H1 (cell line): ENCODE measurements around the gene TXN2. TPM values are rescaled to one million over a fixed set of nuclear protein-coding genes. Genes with fewer than 3 reads are reported as not detected.

Source experiments
- CTCF ChIA-PET: fragments of 300-600 bp; sonication (Branson Sonifier 250); formaldehyde crosslinking; loops from one replicate; lab custom pipeline; 2021; ENCODE audit not compliant: partially characterized antibody; lab: Charles Lee
- POLR2A ChIA-PET: fragments of 300-600 bp; sonication (Branson Sonifier 250); formaldehyde crosslinking; loops from one replicate; lab custom pipeline; 2021; ENCODE audit warnings: inconsistent platforms; ENCODE audit not compliant: partially characterized antibody; lab: Charles Lee
- DNase-seq, 2 experiments: peaks; one replicate each; pipeline versions ENCODE4 v3.0.0 to v3.0.0-alpha.2; 2010 to 2022; ENCODE audit warnings: low spot score in 2 of 2, low read depth in 1 of 2, mixed read lengths in 1 of 2
- FAIRE-seq: peaks from 2 replicates; lab custom pipeline; 2011; peaks lifted over from hg19 to GRCh38; lab: Jason Lieb, UNC
- H2AFZ ChIP-seq: 2 replicates; pipeline ENCODE4 v1.8.1; 2012; ENCODE audit warnings: low read length, inconsistent platforms
- H2AK5ac ChIP-seq: 2 replicates; pipeline ENCODE4 v1.6.1; 2013; ENCODE audit warnings: low read depth, low read length
- H2BK120ac ChIP-seq: replicated peaks from 2 replicates; pipeline ENCODE3; 2013; ENCODE audit warnings: low read depth, low read length, inconsistent platforms
- H2BK12ac ChIP-seq: 2 replicates; pipeline ENCODE4 v1.6.1; 2013; ENCODE audit warnings: low read depth, low read length
- H2BK15ac ChIP-seq: 2 replicates; pipeline ENCODE4 v1.6.1; 2013; ENCODE audit warnings: low read length
- H2BK20ac ChIP-seq: 2 replicates; pipeline ENCODE4 v1.6.1; 2013; ENCODE audit warnings: low read length
- H2BK5ac ChIP-seq: 2 replicates; pipeline ENCODE4 v1.6.1; 2013; ENCODE audit warnings: low read depth, low read length
- H3K14ac ChIP-seq: 2 replicates; pipeline ENCODE4 v1.6.1; 2013; ENCODE audit warnings: inconsistent platforms; ENCODE audit not compliant: insufficient read length
- H3K18ac ChIP-seq: 2 replicates; pipeline ENCODE4 v1.6.1; 2013; ENCODE audit warnings: low read length; ENCODE audit errors: extremely low read depth
- H3K23ac ChIP-seq: 2 replicates; pipeline ENCODE4 v1.6.1; 2013; ENCODE audit warnings: inconsistent platforms; ENCODE audit not compliant: insufficient read length
- H3K23me2 ChIP-seq: 2 replicates; pipeline ENCODE4 v1.6.1; 2013; ENCODE audit warnings: low read depth, low read length
- H3K27ac ChIP-seq: 2 replicates; pipeline ENCODE4 v1.6.1; 2011; ENCODE audit warnings: low read depth, low read length, inconsistent platforms
- H3K27me3 ChIP-seq, 4 experiments: replicated peaks in 1 of 4; 1 replicate in 1 of 4; 2 replicates in 3 of 4; pipeline versions ENCODE4 v1.6.1 to v1.8.1; 2011 to 2013; ENCODE audit warnings: low read length in 3 of 4, mild to moderate bottlenecking in 3 of 4, inconsistent platforms in 2 of 4, mixed read lengths in 2 of 4, moderate library complexity in 1 of 4; ENCODE audit not compliant: control insufficient read depth in 3 of 4, insufficient read depth in 3 of 4; ENCODE audit errors: extremely low read depth in 1 of 4
- H3K36me3 ChIP-seq, 4 experiments: 2 replicates each; pipeline versions ENCODE4 v1.6.1 to v1.8.1; 2011 to 2013; ENCODE audit warnings: mild to moderate bottlenecking in 4 of 4, low read length in 3 of 4, moderate library complexity in 2 of 4, control low read depth in 1 of 4, inconsistent platforms in 1 of 4; ENCODE audit not compliant: insufficient read depth in 4 of 4, control insufficient read depth in 2 of 4
- H3K4ac ChIP-seq: replicated peaks from 2 replicates; pipeline ENCODE3; 2013; ENCODE audit warnings: low read length, low read depth, mixed read lengths, inconsistent platforms; ENCODE audit not compliant: insufficient read length
- H3K4me1 ChIP-seq, 4 experiments: replicated peaks in 1 of 4; 1 replicate in 1 of 4; 2 replicates in 3 of 4; pipeline versions ENCODE4 v1.6.1 to v1.8.1; 2011 to 2013; ENCODE audit warnings: low read length in 3 of 4, inconsistent platforms in 2 of 4, mixed read lengths in 1 of 4; ENCODE audit not compliant: insufficient read depth in 4 of 4, control insufficient read depth in 3 of 4
- H3K4me2 ChIP-seq, 2 experiments: 2 replicates each; pipeline versions ENCODE4 v1.6.1 to v1.8.1; 2011 to 2013; ENCODE audit warnings: low read depth in 2 of 2, low read length in 2 of 2, control low read depth in 1 of 2, inconsistent platforms in 1 of 2, mild to moderate bottlenecking in 1 of 2; ENCODE audit not compliant: insufficient read depth in 1 of 2
- H3K4me3 ChIP-seq, 4 experiments: fragments of 200-600, 300-600 bp in 1 of 4; sonication (generic), shearing (Covaris generic), sonication (Bioruptor Twin) in 1 of 4; 2 replicates each; pipeline versions ENCODE4 v1.5.1 to v1.8.1; 2011 to 2016; ENCODE audit warnings: low read length in 4 of 4, low read depth in 3 of 4, control low read depth in 2 of 4, inconsistent platforms in 2 of 4, mild to moderate bottlenecking in 2 of 4, mixed read lengths in 1 of 4, moderate library complexity in 1 of 4; ENCODE audit not compliant: insufficient read depth in 2 of 4; ENCODE audit errors: extremely low read depth in 1 of 4
- H3K56ac ChIP-seq: replicated peaks from 2 replicates; pipeline ENCODE3; 2013; ENCODE audit warnings: low read depth, mild to moderate bottlenecking, mixed read lengths, low read length, inconsistent platforms; ENCODE audit not compliant: insufficient read length
- H3K79me1 ChIP-seq: 2 replicates; pipeline ENCODE4 v1.6.1; 2013; ENCODE audit warnings: low read depth, low read length, control low read depth
- H3K79me2 ChIP-seq, 2 experiments: 2 replicates each; pipeline versions ENCODE4 v1.6.1 to v1.8.1; 2012 to 2013; ENCODE audit warnings: low read length in 2 of 2, mild to moderate bottlenecking in 2 of 2, inconsistent platforms in 1 of 2; ENCODE audit not compliant: insufficient read depth in 2 of 2, control insufficient read depth in 1 of 2
- H3K9ac ChIP-seq, 4 experiments: replicated peaks in 1 of 4; 1 replicate in 1 of 4; 2 replicates in 3 of 4; pipeline versions ENCODE4 v1.6.1 to v1.8.1; 2011 to 2013; ENCODE audit warnings: low read depth in 3 of 4, low read length in 3 of 4, control low read depth in 2 of 4, mild to moderate bottlenecking in 2 of 4, moderate library complexity in 2 of 4, inconsistent platforms in 1 of 4; ENCODE audit errors: extremely low read depth in 1 of 4
- H3K9me3 ChIP-seq, 2 experiments: 2 replicates each; pipeline versions ENCODE4 v1.6.1 to v1.8.1; 2012 to 2013; ENCODE audit warnings: mild to moderate bottlenecking in 2 of 2, moderate library complexity in 2 of 2, control low read depth in 1 of 2, inconsistent platforms in 1 of 2, low read depth in 1 of 2, low read length in 1 of 2, mixed read lengths in 1 of 2; ENCODE audit not compliant: insufficient read depth in 2 of 2
- H4K20me1 ChIP-seq, 2 experiments: replicated peaks in 1 of 2; 2 replicates each; pipeline versions ENCODE3 to v1.8.1; 2011 to 2013; ENCODE audit warnings: inconsistent platforms in 2 of 2, low read length in 2 of 2, mild to moderate bottlenecking in 1 of 2; ENCODE audit not compliant: insufficient read depth in 2 of 2, control insufficient read depth in 1 of 2
- H4K5ac ChIP-seq: 2 replicates; pipeline ENCODE4 v1.6.1; 2013; ENCODE audit warnings: low read length, low read depth, mixed read lengths, inconsistent platforms; ENCODE audit not compliant: insufficient read length
- H4K8ac ChIP-seq: 2 replicates; pipeline ENCODE4 v1.8.0; 2013; ENCODE audit warnings: mild to moderate bottlenecking, moderate library complexity, low read length, inconsistent platforms; ENCODE audit not compliant: insufficient read depth; ENCODE audit errors: extremely low read depth
- H4K91ac ChIP-seq: replicated peaks from 2 replicates; pipeline ENCODE3; 2013; ENCODE audit warnings: low read length, mixed read lengths, inconsistent platforms; ENCODE audit not compliant: insufficient read length
- BACH1 ChIP-seq: IDR thresholded peaks from 2 replicates; pipeline ENCODE4 v1.6.1; 2012; ENCODE audit warnings: low read length, improper control_type of control experiment
- CBX5 ChIP-seq: fragments of 300-800, 300-1000 bp; sonication (generic); IDR thresholded peaks from 2 replicates; pipeline ENCODE4 v1.7.1; 2016; ENCODE audit warnings: antibody characterized with exemption, low read length, low read depth
- CREB1 ChIP-seq: IDR thresholded peaks from 2 replicates; pipeline ENCODE4 v1.6.1; 2012; ENCODE audit warnings: inconsistent platforms
- E2F6 ChIP-seq: IDR thresholded peaks from 2 replicates; pipeline ENCODE4 v1.6.1; 2012; ENCODE audit warnings: inconsistent platforms
- EP300 ChIP-seq, 2 experiments: IDR thresholded peaks; 1 replicate in 1 of 2; 2 replicates in 1 of 2; pipeline ENCODE4 v1.6.1; 2011 to 2012; ENCODE audit warnings: low read depth in 2 of 2, low read length in 2 of 2, mild to moderate bottlenecking in 2 of 2, borderline replicate concordance in 1 of 2, inconsistent platforms in 1 of 2, moderate library complexity in 1 of 2
- HDAC6 ChIP-seq: IDR thresholded peaks from one replicate; pipeline ENCODE4 v1.7.1; 2012; ENCODE audit warnings: low read depth, mild to moderate bottlenecking, inconsistent platforms, low read length, moderate library complexity
- KDM1A ChIP-seq: fragments of 200-600, 300-600 bp; sonication (generic); IDR thresholded peaks from 2 replicates; pipeline ENCODE4 v1.7.1; 2016; ENCODE audit warnings: mild to moderate bottlenecking, low read length, borderline replicate concordance
- RFX5 ChIP-seq: IDR thresholded peaks from 2 replicates; pipeline ENCODE4 v1.6.1; 2011; ENCODE audit warnings: low read depth, low read length, improper control_type of control experiment, borderline replicate concordance
- RXRA ChIP-seq: IDR thresholded peaks from 2 replicates; pipeline ENCODE4 v1.6.1; 2011; ENCODE audit warnings: low read depth, mild to moderate bottlenecking, low read length, moderate library complexity; ENCODE audit not compliant: insufficient read depth
- SIX5 ChIP-seq: IDR thresholded peaks from 2 replicates; pipeline ENCODE4 v1.6.1; 2011; ENCODE audit warnings: mild to moderate bottlenecking, low read depth, low read length
- SRF ChIP-seq: IDR thresholded peaks from 2 replicates; pipeline ENCODE4 v1.6.1; 2011; ENCODE audit warnings: mild to moderate bottlenecking, low read depth, low read length, moderate library complexity
- SUZ12 ChIP-seq: fragments of 200-600 bp; sonication (generic); IDR thresholded peaks from 2 replicates; pipeline ENCODE4 v1.6.1; 2012; ENCODE audit warnings: mild to moderate bottlenecking, inconsistent platforms, low read length, moderate library complexity, mixed read lengths
- TAF7 ChIP-seq: optimal IDR thresholded peaks from 2 replicates; pipeline ENCODE3; 2011; ENCODE audit warnings: low read depth, mild to moderate bottlenecking, inconsistent platforms, low read length, moderate library complexity, borderline replicate concordance
- WGBS, 2 experiments: shearing (Covaris generic) in 1 of 2; methylation state at CpG; one replicate each; pipeline versions ENCODE4 v1.1.6 to v1.1.7; 2013 to 2015; ENCODE audit warnings: low lambda C conversion rate in 2 of 2, mixed read lengths in 2 of 2, inconsistent platforms in 1 of 2, low coverage in 1 of 2, missing lambda C conversion rate in 1 of 2; ENCODE audit not compliant: insufficient replicate concordance in 2 of 2, insufficient coverage in 1 of 2, insufficient read length in 1 of 2; ENCODE audit errors: extremely low coverage in 1 of 2, missing lambda C conversion rate in 1 of 2; 5-methylcytosine and 5-hydroxymethylcytosine counted together
- polyA plus RNA-seq, 7 experiments: library from polyadenylated mRNA; depleted of rRNA in 3 of 7; stranded (reverse) in 5 of 7; unstranded in 2 of 7; fragments of >200 nt in 5 of 7; fragments of 200-250 nt in 2 of 7; gene quantifications; 1 replicate in 5 of 7; 2 replicates in 1 of 7; 4 replicates in 1 of 7; pipeline versions ENCODE4 v1.2.1 to v1.2.3, GENCODE V29; 2011 to 2013; ENCODE audit warnings: missing spikeins in 2 of 7, mixed read lengths in 2 of 7
- total RNA-seq: library from RNA; stranded (reverse); fragmentation: NEBNext Ultra II Directional; extraction: Animal tissue kit (Norgen Biotek cat#: 25700); gene quantifications from 2 replicates; pipeline ENCODE4 v1.2.1, GENCODE V29; 2021

TXN2 gene
- total and polyA plus RNA-seq, 2 of the 8 experiments (the other 6 are each of a cell fraction or from before 2014, with no cell fraction given): 47.5 to 116 TPM

- 87% methylated on average over 13 of the region's 13 CpGs; no CpG with 5 or more reads in 1 of the 2 experiments for WGBS, 2 experiments
- CTCF ChIA-PET: interaction anchor here (1.3 to 3.3 kb wide), 2 partner anchors 11 to 118 kb away, joined by 3 to 15 read pairs; no protein-coding TSS in a partner anchor
- POLR2A ChIA-PET: interaction anchor here (0.8 to 0.9 kb wide), 2 partner anchors 9 to 14 kb away, joined by 3 read pairs; partner anchors contain the start of gene TXN2
- no peak for TF ChIP-seq CBX5
- TF ChIP-seq EP300 (IDR thresholded peaks at IDR 0.05; ENCODE audit: borderline replicate concordance in 1 of 2, low read depth in 2 of 2, low read length in 2 of 2): no peak
- no peak for TF ChIP-seq CREB1
- TF ChIP-seq TAF7: no peak
- no peak for TF ChIP-seq SUZ12
- TF ChIP-seq KDM1A: no peak
- no peak for TF ChIP-seq RFX5
- no peak for TF ChIP-seq RXRA
- TF ChIP-seq HDAC6: no peak
- no peak for TF ChIP-seq SRF
- no peak for TF ChIP-seq BACH1
- no peak for TF ChIP-seq E2F6
- TF ChIP-seq SIX5: no peak
Observed at GRCh38 chr22:36472689-36473088, 8.8 kb downstream of the TXN2 start.

More at GRCh38 chr22:36472689-36473088, 8.8 kb downstream of the TXN2 start:
- Histone ChIP-seq H3K23me2 (no peaks in the 10 kb centered on the region), H3K9me3 (no peaks in the 10 kb centered on the region), H3K4me1 (peaks cover 0 to 2% (median 0%) of the 10 kb centered on the region in 4 experiments; a peak in 2 of 7 replicates), H2BK20ac (no peak overlapping the region), H4K5ac (no peak overlapping the region), H3K27me3 (no peaks in the 10 kb centered on the region), H2BK15ac (no peak overlapping the region), H3K14ac (no peak overlapping the region), H3K23ac (no peak overlapping the region), H2BK12ac (no peak overlapping the region), H4K91ac (no peak overlapping the region), H3K4me3 (no peak overlapping the region), H3K4me2 (no peak overlapping the region), H2AFZ (no peak overlapping the region), H2BK5ac (no peak overlapping the region), H3K56ac (no peak overlapping the region), H3K36me3 (peaks cover 6 to 15% (median 9%) of the 10 kb centered on the region in 4 experiments; a peak in 5 of 8 replicates), H3K79me1 (no peaks in the 10 kb centered on the region; the same call in 1 of the 2 replicates), H2BK120ac (no peak overlapping the region), H3K27ac (no peak overlapping the region), H2AK5ac (no peak overlapping the region), H3K9ac (no peak overlapping the region), H4K20me1 (peaks cover 0 to 2% of the 10 kb centered on the region in 2 experiments), H3K4ac (no peak overlapping the region), H3K18ac (no peak overlapping the region), H4K8ac (no peak overlapping the region), H3K79me2 (no peaks in the 10 kb centered on the region)
- FAIRE-seq (no peak), DNase-seq (no peak)
